Measurements from ENCODE around the gene DACT2. TPM values are rescaled to one million over a fixed set of nuclear protein-coding genes. Genes with fewer than 3 reads are reported as not detected.
"Not testable (repeated sequence)": the region's sequence is repeated elsewhere in the genome, so short reads cannot be mapped to it uniquely, and the experiment has no call there.

DACT2 gene
- total RNA-seq, 6 experiments from 2014 or later = 0.29 to 0.99 (median 0.86) TPM; not detected in 1

GRCh38 chr6:168358842-168359420 is 39.4 kb upstream of the DACT2 start:
- ATAC-seq (no peak), DNase-seq (no peak)
- WGBS (ENCODE audit: insufficient coverage, low coverage, low lambda C conversion rate, missing lambda C conversion rate) = 85% methylated on average over 6 of the region's 20 CpGs
- Histone ChIP-seq H3K27me3 (no peaks in the 10 kb centered on the region), H3K36me3 (no peaks in the 10 kb centered on the region), H3K4me3 (no peak overlapping the region), H3K27ac (no peak overlapping the region), H3K4me1 (no peaks in the 10 kb centered on the region), H3K9me3 (no peaks in the 10 kb centered on the region)
- TF ChIP-seq POLR2A (IDR thresholded peaks at IDR 0.05) (no peak), CTCF (IDR thresholded peaks at IDR 0.05) (no peak)
- intact Hi-C loops (cut with DNase I) = loop anchor here in 1 of 2 donors (10.0 kb wide), 1 partner anchor 204 kb away; no protein-coding TSS in a partner anchor

- no CpG with 5 or more reads among the region's 20 CpGs for WGBS (ENCODE audit: insufficient coverage, low coverage, low lambda C conversion rate, missing lambda C conversion rate)
- not testable (repeated sequence) for H3K4me1 ChIP-seq, H3K4me3 ChIP-seq, H3K9me3 ChIP-seq, DNase-seq, ATAC-seq, H3K27ac ChIP-seq, H3K27me3 ChIP-seq, H3K36me3 ChIP-seq
- intact Hi-C loops (cut with DNase I) = loop anchor here in 1 of 2 donors (10.0 kb wide), 1 partner anchor 202 kb away; no protein-coding TSS in a partner anchor
Measured at GRCh38 chr6:168356872-168357271, 37.3 kb upstream of the DACT2 start.

- H3K36me3 ChIP-seq = no peaks in the 10 kb centered on the region
- ATAC-seq (peak; percentile 100), DNase-seq (peak; percentile 75 to 79 (median 78))
- no peak for TF ChIP-seq POLR2A (IDR thresholded peaks at IDR 0.05)
- TF ChIP-seq CTCF (IDR thresholded peaks at IDR 0.05) = peak; percentile 82 to 94 (median 86)
- intact Hi-C loops (cut with DNase I) = loop anchor here in 1 of 2 donors (10.0 kb wide), 1 partner anchor 201 kb away; no protein-coding TSS in a partner anchor
- H3K27ac ChIP-seq = no peak overlapping the region
- peak overlapping the region in 1 of 3 donors; percentile 24 for H3K4me3 ChIP-seq
- H3K4me1 ChIP-seq = no peaks in the 10 kb centered on the region
- H3K9me3 ChIP-seq = no peaks in the 10 kb centered on the region
- WGBS (ENCODE audit: insufficient coverage, low coverage, low lambda C conversion rate, missing lambda C conversion rate) = 36% methylated on average over 21 of the region's 28 CpGs
- no peaks in the 10 kb centered on the region for H3K27me3 ChIP-seq
Measured at GRCh38 chr6:168355716-168356522, 36.3 kb upstream of the DACT2 start.

GRCh38 chr6:168354338-168354737 is 34.8 kb upstream of the DACT2 start:
- ATAC-seq (no peak), DNase-seq (no peak)
- intact Hi-C loops (cut with DNase I) = loop anchor here in 1 of 2 donors (10.0 kb wide), 1 partner anchor 200 kb away; no protein-coding TSS in a partner anchor
- Histone ChIP-seq H3K36me3 (no peaks in the 10 kb centered on the region), H3K27me3 (no peaks in the 10 kb centered on the region), H3K27ac (no peak overlapping the region), H3K9me3 (no peaks in the 10 kb centered on the region), H3K4me1 (no peaks in the 10 kb centered on the region), H3K4me3 (no peak overlapping the region)
- WGBS (ENCODE audit: insufficient coverage, low coverage, low lambda C conversion rate, missing lambda C conversion rate) = 78% methylated on average over 9 of the region's 10 CpGs
- TF ChIP-seq CTCF (IDR thresholded peaks at IDR 0.05) (no peak), POLR2A (IDR thresholded peaks at IDR 0.05) (no peak)

- no peaks in the 10 kb centered on the region for H3K36me3 ChIP-seq
- 67% methylated on average over 2 of the region's 9 CpGs for WGBS (ENCODE audit: insufficient coverage, low coverage, low lambda C conversion rate, missing lambda C conversion rate)
- no peaks in the 10 kb centered on the region for H3K9me3 ChIP-seq
- DNase-seq (no peak), ATAC-seq (no peak)
- no peaks in the 10 kb centered on the region for H3K27me3 ChIP-seq
- TF ChIP-seq CTCF (IDR thresholded peaks at IDR 0.05) = no peak
- TF ChIP-seq POLR2A (IDR thresholded peaks at IDR 0.05) = no peak
- H3K27ac ChIP-seq = no peak overlapping the region
- no peak overlapping the region for H3K4me3 ChIP-seq
- H3K4me1 ChIP-seq = no peaks in the 10 kb centered on the region
- intact Hi-C loops (cut with DNase I) = loop anchor here in 1 of 2 donors (10.0 kb wide), 1 partner anchor 198 kb away; no protein-coding TSS in a partner anchor
Measured at GRCh38 chr6:168353041-168353440, 33.5 kb upstream of the DACT2 start.

Measured in right lobe of liver (tissue), 6 donors.